SU-DHL-6 (cell line): ENCODE data around the gene ART3.

ENCODE experiments used
- EZH2phosphoT487 ChIP-seq: fragments of 200-600 bp; sonication (generic), shearing (Covaris generic); conservative IDR thresholded peaks from 2 replicates; pipeline ENCODE4 v1.6.1; 2018; ENCODE audit warnings: mild to moderate bottlenecking, antibody characterized with exemption, low read length, moderate library complexity, mixed read lengths
- TF ChIP-seq, protein P1 (sequence below): fragments of 200-600 bp; sonication (generic); IDR thresholded peaks from one replicate; pipeline ENCODE4 v1.5.1; 2017; ENCODE audit warnings: antibody characterized with exemption, mild to moderate bottlenecking, low read length, moderate library complexity; ENCODE audit not compliant: insufficient read depth, poor library complexity, severe bottlenecking

- TF ChIP-seq, protein P1, sequence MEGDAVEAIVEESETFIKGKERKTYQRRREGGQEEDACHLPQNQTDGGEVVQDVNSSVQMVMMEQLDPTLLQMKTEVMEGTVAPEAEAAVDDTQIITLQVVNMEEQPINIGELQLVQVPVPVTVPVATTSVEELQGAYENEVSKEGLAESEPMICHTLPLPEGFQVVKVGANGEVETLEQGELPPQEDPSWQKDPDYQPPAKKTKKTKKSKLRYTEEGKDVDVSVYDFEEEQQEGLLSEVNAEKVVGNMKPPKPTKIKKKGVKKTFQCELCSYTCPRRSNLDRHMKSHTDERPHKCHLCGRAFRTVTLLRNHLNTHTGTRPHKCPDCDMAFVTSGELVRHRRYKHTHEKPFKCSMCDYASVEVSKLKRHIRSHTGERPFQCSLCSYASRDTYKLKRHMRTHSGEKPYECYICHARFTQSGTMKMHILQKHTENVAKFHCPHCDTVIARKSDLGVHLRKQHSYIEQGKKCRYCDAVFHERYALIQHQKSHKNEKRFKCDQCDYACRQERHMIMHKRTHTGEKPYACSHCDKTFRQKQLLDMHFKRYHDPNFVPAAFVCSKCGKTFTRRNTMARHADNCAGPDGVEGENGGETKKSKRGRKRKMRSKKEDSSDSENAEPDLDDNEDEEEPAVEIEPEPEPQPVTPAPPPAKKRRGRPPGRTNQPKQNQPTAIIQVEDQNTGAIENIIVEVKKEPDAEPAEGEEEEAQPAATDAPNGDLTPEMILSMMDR, result no peak
- TF ChIP-seq EZH2phosphoT487, result no peak
Observed at GRCh38 chr4:76160355-76160754, 85.8 kb downstream of the ART3 start.
